GM23338 (cell line): ENCODE results near the gene SUPT3H.

Experiments used
- EZH2 ChIP-seq: fragments of 200-600 bp; sonication (generic); IDR thresholded peaks from one replicate; pipeline ENCODE4 v1.8.0; 2017; ENCODE audit warnings: antibody characterized with exemption, mild to moderate bottlenecking, low read depth; ENCODE audit not compliant: unreplicated experiment
- POLR2AphosphoS5 ChIP-seq: IDR thresholded peaks from 2 replicates; pipeline ENCODE4 v1.6.1; 2016; ENCODE audit warnings: antibody characterized with exemption, low read depth
- TF ChIP-seq, protein P1 (sequence below), 2 experiments: fragments of 200-600 bp in 1 of 2; sonication (generic) in 1 of 2; conservative IDR thresholded peaks; 2 replicates each; pipeline versions ENCODE4 v1.5.1 to v1.6.1; 2016 to 2017; ENCODE audit warnings: antibody characterized with exemption in 2 of 2, low read depth in 2 of 2, mild to moderate bottlenecking in 2 of 2, moderate library complexity in 1 of 2

DNA sequence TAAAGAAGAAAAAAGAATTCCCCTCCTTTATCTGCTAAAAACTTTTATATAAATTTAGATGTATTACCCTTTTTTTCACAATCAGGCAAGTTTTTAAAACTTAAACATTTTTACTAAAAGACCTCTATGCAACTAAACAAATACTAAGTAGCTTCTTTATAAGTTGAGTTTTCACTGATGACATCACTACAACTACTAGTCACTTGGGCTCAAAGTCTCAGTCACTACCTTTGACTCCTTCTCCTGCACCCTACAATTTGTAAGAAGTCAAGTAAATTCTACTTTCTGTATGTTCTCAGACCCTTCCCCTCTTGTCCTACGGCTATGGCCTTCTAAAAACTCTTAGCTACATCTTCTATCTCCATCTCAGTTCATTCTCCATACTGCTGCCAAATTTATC is 11.2 kb downstream of the SUPT3H start:
- TF ChIP-seq, protein P1, sequence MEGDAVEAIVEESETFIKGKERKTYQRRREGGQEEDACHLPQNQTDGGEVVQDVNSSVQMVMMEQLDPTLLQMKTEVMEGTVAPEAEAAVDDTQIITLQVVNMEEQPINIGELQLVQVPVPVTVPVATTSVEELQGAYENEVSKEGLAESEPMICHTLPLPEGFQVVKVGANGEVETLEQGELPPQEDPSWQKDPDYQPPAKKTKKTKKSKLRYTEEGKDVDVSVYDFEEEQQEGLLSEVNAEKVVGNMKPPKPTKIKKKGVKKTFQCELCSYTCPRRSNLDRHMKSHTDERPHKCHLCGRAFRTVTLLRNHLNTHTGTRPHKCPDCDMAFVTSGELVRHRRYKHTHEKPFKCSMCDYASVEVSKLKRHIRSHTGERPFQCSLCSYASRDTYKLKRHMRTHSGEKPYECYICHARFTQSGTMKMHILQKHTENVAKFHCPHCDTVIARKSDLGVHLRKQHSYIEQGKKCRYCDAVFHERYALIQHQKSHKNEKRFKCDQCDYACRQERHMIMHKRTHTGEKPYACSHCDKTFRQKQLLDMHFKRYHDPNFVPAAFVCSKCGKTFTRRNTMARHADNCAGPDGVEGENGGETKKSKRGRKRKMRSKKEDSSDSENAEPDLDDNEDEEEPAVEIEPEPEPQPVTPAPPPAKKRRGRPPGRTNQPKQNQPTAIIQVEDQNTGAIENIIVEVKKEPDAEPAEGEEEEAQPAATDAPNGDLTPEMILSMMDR (conservative IDR thresholded peaks at IDR 0.05; ENCODE audit: low read depth in 2 of 2), result no peak
- TF ChIP-seq EZH2, result no peak
- no peak for TF ChIP-seq POLR2AphosphoS5
